ENCODE measurements around the gene PCDHB9.
"Not testable (repeated sequence)": the region's sequence is repeated elsewhere in the genome, so short reads cannot be mapped to it uniquely, and the experiment has no call there.

PCDHB9 gene

GRCh38 chr5:141188682-141189081 lies 1.7 kb downstream of the PCDHB9 start:
- not testable (repeated sequence) for DNase-seq (ENCODE audit: low read depth)

GRCh38 chr5:141189131-141189530 lies 2.2 kb downstream of the PCDHB9 start:
- not testable (repeated sequence) for DNase-seq (ENCODE audit: low read depth)

GRCh38 chr5:141192110-141192725 lies 5.3 kb downstream of the PCDHB9 start, which contains the start of gene PCDHB10:
TSS of gene PCDHB10 (plus strand) at chr5:141192353. CDS start at chr5:141192553, 200 bp downstream.
- DNase-seq (ENCODE audit: low read depth) = no peak

GRCh38 chr5:141194332-141194731 lies 7.4 kb downstream of the PCDHB9 start:
- not testable (repeated sequence) for DNase-seq (ENCODE audit: low read depth)

GRCh38 chr5:141196363-141196762 lies 9.4 kb downstream of the PCDHB9 start:
- no peak for DNase-seq (ENCODE audit: low read depth)

- no peak for DNase-seq (ENCODE audit: low read depth)
These were observed 12.6 kb downstream of the PCDHB9 start, which contains the start of gene PCDHB11 for GRCh38 chr5:141199359-141200235. TSS of gene PCDHB11 (plus strand) at chr5:141199627. CDS start at chr5:141199775, 148 bp downstream.

- not testable (repeated sequence) for DNase-seq (ENCODE audit: low read depth)
These were observed 14.2 kb downstream of the PCDHB9 start for GRCh38 chr5:141201126-141201525.

GRCh38 chr5:141201646-141202045 lies 14.7 kb downstream of the PCDHB9 start:
- DNase-seq (ENCODE audit: low read depth) = not testable (repeated sequence)

- DNase-seq (ENCODE audit: low read depth) = no peak
These were observed 21.5 kb downstream of the PCDHB9 start, which contains the start of gene PCDHB12 for GRCh38 chr5:141208478-141208877. TSS of gene PCDHB12 (plus strand) at chr5:141208719. CDS start at chr5:141208908, 189 bp downstream.

- not testable (repeated sequence) for DNase-seq (ENCODE audit: low read depth)
These were observed 23.3 kb downstream of the PCDHB9 start for GRCh38 chr5:141210281-141210680.

GRCh38 chr5:141210849-141211248 lies 23.9 kb downstream of the PCDHB9 start:
- not testable (repeated sequence) for DNase-seq (ENCODE audit: low read depth)

- not testable (repeated sequence) for DNase-seq (ENCODE audit: low read depth)
These were observed 26.8 kb downstream of the PCDHB9 start, which contains the start of gene PCDHB13 for GRCh38 chr5:141213656-141214339. TSS of gene PCDHB13 (plus strand) at chr5:141213919. CDS start at chr5:141214124, 205 bp downstream.

GRCh38 chr5:141214583-141214982 lies 27.6 kb downstream of the PCDHB9 start:
- DNase-seq (ENCODE audit: low read depth) = not testable (repeated sequence)

- not testable (repeated sequence) for DNase-seq (ENCODE audit: low read depth)
These were observed 28.5 kb downstream of the PCDHB9 start for GRCh38 chr5:141215504-141215903.

- not testable (repeated sequence) for DNase-seq (ENCODE audit: low read depth)
These were observed 29.1 kb downstream of the PCDHB9 start for GRCh38 chr5:141216035-141216434.

- DNase-seq (ENCODE audit: low read depth) = no peak
These were observed 36.3 kb downstream of the PCDHB9 start, which contains the start of gene PCDHB14 for GRCh38 chr5:141223112-141223783. TSS of gene PCDHB14 (plus strand) at chr5:141223343. CDS start at chr5:141223506, 163 bp downstream.

- DNase-seq (ENCODE audit: low read depth) = not testable (repeated sequence)
These were observed 37.9 kb downstream of the PCDHB9 start for GRCh38 chr5:141224844-141225243.

GRCh38 chr5:141225421-141225820 lies 38.5 kb downstream of the PCDHB9 start:
- not testable (repeated sequence) for DNase-seq (ENCODE audit: low read depth)

- DNase-seq (ENCODE audit: low read depth) = no peak
These were observed 47.2 kb downstream of the PCDHB9 start for GRCh38 chr5:141234109-141234667.

GRCh38 chr5:141235922-141236321 lies 49.0 kb downstream of the PCDHB9 start:
- DNase-seq (ENCODE audit: low read depth) = not testable (repeated sequence)
